HG02840 (cell line): ENCODE results near the gene BRD2.

Source experiments
- ATAC-seq: cut with Tn5 transposase; IDR thresholded peaks from one replicate; pipeline ENCODE4 v1.9.1; 2021; ENCODE audit warnings: mild to moderate bottlenecking, moderate library complexity, moderate number of reproducible peaks; ENCODE audit not compliant: unreplicated experiment, low FRiP score

BRD2 gene

DNA sequence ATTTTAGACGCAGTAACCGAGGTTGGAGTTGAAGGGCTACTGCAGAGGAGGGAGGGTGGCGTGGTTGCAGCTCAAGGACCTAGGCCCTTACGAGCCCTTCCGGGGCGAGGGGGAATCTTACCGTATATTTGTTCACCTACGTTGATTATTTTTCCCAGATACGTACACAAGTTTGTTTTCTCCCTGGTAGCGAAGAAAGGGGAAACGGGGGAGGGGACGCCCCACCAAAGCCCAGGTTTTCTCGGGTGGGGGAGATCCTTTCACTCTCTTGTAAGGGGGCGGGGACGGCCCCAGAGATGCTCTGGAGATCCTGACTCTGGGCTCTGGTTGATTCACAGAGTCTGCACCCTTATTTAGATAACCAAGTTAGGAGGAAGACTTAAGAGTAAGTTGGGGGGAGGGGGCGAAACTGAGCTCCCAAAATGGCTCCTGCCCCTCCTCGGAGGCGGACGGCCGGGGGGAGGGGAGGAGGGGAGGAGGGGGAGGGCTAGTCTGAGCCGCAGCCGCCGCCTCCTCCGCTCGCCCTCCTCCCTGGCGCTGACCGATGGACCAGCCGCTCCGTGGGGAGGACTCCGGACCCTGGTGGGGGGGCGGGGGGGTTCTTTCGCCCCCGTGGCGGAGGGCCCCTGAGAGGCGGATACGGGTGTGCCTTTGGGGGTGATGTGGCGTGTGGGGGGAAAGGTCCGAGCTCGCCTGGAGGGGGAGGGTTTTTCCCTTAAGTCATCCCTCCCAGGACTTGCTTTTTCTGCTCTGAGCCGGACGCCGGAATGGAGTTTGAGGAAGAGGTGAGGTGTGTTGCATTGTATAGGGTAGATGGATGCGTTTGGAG lies 2.2 kb downstream of the BRD2 start:
- no peak for ATAC-seq

DNA sequence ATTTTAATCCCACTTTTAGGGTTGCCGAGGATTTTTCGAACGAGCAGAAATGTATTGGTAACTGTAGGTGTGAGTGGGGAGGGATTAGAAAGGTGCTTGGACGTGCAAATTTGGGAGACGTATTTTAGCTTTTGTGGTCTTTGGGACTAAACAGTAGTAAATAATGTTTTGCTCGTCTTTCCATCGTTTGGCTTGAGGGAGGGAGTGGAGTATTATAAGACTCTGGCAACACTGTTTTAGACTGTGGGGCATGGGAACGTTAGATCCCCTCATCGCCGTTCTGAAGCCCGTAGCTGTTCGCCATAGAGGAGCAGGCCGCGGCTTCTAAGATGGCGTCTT lies 2.8 kb downstream of the BRD2 start:
- no peak for ATAC-seq

DNA sequence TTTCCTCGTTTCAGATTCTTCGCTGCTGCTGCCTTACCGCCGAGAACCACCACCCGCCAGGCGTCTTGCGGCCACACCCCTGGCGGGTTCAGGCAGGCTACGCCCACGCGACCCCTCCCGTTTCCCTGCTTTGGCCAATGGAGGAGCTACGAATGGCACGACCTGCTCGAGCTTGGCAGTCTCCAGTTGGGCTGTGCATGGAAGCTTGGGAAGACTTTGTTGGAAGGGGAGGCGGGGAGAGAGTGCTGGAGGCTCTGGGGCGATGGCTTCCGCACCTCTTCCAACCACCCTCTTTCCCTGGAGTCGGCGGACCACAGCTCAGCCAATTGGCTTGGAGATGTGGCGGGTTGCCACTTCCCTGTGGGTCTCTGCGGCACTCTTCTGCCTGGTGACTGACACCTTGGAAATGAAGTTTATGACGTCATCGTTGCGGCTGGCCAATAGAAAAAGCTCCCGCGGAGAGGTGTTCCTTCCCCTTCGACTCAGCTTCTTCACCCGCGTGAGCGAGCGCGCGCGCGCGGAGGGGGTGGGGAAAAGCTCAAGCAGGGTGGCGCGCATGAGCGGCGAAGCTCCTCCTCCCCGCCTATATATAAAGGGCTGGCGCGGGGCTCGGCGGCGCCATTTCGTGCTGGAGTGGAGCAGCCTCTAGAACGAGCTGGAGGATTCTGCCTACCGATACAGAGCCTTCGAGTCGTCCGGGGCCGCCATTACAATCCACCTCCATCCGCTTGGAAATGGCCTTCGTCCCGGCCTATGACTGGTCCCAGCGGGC lies 3.4 kb downstream of the BRD2 start:
- ATAC-seq: peak; percentile 44

DNA sequence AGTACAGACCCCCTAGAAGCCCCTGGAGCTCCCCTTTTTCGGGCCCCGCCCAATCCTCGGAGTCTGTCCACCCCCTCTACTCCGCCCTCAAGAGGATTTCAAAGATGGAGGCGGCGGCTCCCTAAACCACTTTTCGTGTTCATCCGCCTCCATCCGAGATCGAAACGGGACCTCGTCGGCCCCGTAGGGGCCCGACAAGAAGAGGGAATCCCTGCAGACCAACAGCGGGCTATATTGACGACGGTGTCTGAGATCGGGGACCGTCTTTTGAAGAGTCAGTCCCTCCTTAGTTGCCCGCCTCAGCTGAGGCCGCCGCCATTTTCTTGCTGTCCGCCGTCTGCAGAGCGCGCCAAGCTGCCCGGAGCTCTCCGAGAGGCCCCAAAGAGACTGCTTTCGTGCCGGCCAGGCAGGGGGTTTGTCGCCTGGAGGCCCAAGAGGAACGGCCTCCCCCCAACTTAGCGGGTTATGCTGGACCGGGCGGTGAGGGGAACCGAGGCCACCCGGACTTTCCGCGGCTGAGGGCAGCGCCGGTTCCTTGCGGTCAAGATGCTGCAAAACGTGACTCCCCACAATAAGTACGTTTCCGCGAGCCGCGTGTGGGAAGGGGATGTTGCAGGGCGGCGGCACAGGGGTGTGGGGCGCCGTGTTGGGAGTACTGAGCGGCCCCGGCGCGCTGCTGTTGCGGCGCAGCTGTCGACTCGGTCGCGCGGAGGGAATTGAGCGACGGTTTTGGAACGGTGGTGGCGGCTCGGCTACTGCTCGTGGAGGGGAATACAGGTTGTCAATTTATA lies 4.2 kb downstream of the BRD2 start:
- ATAC-seq: no peak

DNA sequence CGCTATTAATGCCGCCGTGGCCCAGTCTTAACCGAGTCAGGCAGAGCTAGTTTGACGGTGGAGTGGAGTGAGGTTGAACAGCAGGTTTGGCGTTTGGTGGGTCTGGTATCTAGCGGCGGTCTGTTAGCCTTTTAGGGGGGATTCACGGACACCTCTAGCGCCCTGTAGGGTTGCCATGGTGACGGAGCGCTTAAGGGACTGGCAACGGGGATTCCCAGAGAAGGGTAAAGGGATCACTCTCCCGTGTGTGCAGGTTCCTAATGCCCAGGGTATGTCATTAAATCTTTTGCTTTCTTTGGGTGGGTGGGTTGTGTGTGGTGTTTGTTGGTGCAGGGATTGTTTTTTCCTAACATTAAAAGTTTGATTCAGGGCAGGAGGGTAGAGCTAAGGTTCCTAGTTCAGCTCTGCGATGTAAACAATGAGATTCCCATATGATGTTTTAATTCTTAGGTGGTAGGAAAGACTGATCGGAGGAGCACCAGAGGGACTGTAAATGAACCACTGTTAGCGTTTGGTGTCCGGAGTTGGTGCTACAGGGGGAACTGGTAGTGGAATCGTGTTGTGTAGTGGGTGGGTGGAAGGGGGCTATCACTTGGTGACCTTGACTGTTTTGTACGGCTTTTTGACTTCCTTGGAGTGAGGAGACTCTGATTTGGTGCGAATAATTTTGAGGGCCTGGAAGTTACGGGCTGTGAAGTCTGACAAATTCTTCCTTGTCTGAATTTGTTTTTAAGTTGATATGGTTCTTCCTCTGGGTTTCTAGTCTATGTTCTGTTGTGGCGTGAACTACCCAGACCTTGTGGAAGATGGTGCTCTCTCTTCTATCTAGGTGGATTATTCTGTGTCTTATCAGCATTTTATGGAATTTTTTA lies 5.0 kb downstream of the BRD2 start:
- ATAC-seq: no peak

DNA sequence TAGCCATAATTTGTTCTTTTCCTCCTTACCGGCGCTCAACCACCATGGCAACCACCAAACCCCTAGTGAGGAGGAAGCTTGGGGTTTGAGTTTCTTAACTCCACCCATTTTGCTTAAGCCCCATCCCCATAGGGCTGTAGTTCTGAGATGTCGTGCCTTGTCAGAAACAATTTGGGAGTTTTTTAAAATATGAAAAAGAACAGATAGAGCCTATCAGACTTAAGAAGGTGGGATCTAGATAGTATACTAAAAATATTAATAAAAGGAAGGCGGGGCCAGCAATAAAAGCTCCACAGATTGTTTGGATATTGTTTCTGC lies 5.6 kb downstream of the BRD2 start:
- ATAC-seq: no peak

DNA sequence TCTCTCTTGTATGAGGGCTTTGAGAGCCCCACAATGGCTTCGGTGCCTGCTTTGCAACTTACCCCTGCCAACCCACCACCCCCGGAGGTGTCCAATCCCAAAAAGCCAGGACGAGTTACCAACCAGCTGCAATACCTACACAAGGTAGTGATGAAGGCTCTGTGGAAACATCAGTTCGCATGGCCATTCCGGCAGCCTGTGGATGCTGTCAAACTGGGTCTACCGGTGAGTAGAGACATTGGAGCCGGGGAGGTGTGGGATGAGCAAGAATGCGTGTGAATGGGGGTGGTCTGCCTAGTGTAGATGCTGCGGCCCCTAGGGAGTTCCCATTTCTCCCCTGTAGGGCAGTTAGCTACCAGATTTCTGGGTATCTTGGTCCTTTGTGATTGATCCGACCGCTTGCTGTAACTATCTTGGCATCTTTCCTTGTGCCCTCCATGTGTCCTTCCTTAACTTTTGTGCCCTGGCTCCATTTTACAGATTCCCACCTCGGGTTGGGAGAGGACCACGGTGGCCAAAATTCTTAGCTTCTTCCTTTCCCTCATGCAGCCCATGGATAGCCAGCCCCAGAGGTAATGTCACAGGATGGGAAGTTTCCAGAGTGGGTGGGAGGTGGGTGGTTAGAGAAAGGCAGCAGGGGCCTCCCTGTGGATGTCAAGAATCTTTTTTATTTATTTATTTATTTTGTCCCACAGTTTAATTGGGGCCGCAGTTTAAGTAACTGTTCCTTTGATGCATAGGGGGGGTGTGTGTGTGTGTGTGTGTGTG lies 6.3 kb downstream of the BRD2 start:
- no peak for ATAC-seq

DNA sequence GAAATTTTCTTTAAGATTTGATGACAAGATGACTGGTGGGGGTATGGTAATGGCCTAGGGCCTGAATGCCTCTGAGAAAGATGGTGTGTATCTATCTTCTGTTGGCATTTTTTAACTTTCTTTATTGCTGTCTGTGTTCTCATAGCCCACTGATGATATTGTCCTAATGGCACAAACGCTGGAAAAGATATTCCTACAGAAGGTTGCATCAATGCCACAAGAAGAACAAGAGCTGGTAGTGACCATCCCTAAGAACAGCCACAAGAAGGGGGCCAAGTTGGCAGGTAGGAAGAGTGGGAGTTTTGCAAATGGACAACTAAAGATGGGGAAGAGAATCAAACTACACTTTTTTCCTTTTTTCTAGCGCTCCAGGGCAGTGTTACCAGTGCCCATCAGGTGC lies 7.5 kb downstream of the BRD2 start:
- no peak for ATAC-seq

DNA sequence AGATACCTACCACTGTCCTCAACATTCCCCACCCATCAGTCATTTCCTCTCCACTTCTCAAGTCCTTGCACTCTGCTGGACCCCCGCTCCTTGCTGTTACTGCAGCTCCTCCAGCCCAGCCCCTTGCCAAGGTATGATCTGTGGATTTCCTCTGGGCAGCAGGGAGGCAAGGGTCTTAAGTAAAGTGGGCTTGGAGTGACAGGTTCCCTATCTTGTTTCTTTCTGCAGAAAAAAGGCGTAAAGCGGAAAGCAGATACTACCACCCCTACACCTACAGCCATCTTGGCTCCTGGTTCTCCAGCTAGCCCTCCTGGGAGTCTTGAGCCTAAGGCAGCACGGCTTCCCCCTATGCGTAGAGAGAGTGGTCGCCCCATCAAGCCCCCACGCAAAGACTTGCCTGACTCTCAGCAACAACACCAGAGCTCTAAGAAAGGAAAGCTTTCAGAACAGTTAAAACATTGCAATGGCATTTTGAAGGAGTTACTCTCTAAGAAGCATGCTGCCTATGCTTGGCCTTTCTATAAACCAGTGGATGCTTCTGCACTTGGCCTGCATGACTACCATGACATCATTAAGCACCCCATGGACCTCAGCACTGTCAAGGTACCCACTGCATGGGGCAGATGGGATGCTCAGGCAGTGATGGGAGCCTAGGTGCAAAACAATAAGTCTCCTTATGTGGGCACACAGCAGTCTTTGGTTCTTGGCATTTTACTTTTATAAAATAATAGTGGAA lies 8.1 kb downstream of the BRD2 start:
- ATAC-seq: no peak

DNA sequence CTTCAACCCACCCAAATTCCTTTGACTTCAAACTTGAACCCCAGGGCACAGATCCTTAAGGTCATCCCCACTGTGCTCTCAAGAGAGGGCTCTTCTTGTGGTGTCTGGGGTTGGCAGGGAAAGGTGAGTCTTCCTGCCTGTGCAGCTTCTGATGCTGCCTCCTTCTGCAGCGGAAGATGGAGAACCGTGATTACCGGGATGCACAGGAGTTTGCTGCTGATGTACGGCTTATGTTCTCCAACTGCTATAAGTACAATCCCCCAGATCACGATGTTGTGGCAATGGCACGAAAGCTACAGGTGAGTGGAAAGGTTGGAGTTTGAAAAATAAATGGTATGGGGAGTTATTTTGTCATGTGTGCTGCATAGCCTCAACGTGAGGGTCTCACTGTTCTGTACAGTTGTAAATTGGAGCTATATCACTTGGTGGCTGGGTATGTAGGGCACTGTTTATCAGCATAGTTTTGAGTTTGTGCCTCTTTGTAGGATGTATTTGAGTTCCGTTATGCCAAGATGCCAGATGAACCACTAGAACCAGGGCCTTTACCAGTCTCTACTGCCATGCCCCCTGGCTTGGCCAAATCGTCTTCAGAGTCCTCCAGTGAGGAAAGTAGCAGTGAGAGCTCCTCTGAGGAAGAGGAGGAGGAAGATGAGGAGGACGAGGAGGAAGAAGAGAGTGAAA lies 9.0 kb downstream of the BRD2 start:
- ATAC-seq: no peak

DNA sequence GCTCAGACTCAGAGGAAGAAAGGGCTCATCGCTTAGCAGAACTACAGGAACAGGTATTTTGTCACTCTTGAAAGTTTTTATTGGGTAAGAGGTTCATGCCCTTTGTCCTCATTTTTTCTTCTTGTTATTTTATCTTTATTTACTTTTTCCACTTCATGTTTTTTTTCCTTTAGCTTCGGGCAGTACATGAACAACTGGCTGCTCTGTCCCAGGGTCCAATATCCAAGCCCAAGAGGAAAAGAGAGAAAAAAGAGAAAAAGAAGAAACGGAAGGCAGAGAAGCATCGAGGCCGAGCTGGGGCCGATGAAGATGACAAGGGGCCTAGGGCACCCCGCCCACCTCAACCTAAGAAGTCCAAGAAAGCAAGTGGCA lies 9.5 kb downstream of the BRD2 start:
- no peak for ATAC-seq

DNA sequence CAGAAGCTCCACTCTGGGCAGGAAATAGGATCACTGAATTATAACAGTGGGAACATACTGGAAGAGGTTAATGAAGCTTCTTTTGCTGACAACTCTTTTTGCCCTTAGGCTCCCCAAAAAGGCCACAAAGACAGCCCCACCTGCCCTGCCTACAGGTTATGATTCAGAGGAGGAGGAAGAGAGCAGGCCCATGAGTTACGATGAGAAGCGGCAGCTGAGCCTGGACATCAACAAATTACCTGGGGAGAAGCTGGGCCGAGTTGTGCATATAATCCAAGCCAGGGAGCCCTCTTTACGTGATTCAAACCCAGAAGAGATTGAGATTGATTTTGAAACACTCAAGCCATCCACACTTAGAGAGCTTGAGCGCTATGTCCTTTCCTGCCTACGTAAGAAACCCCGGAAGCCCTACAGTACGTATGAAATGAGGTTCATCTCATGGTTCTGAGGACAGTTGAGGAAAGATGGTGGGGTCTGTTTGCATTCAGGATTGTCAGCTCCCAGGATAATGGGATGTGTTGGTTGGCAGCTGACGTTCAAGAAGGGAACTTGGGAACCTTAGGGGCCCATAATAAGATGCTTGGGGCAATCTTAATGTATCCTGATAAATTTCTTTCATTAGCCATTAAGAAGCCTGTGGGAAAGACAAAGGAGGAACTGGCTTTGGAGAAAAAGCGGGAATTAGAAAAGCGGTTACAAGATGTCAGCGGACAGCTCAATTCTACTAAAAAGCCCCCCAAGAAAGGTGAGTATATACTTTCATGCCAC lies 11.5 kb downstream of the BRD2 start:
- no peak for ATAC-seq

DNA sequence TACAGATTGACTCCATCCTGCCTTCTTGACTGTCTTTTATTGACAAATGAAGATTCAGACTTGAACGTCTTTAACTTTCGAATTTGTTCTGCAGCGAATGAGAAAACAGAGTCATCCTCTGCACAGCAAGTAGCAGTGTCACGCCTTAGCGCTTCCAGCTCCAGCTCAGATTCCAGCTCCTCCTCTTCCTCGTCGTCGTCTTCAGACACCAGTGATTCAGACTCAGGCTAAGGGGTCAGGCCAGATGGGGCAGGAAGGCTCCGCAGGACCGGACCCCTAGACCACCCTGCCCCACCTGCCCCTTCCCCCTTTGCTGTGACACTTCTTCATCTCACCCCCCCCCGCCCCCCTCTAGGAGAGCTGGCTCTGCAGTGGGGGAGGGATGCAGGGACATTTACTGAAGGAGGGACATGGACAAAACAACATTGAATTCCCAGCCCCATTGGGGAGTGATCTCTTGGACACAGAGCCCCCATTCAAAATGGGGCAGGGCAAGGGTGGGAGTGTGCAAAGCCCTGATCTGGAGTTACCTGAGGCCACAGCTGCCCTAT lies 12.2 kb downstream of the BRD2 start:
- ATAC-seq: no peak

DNA sequence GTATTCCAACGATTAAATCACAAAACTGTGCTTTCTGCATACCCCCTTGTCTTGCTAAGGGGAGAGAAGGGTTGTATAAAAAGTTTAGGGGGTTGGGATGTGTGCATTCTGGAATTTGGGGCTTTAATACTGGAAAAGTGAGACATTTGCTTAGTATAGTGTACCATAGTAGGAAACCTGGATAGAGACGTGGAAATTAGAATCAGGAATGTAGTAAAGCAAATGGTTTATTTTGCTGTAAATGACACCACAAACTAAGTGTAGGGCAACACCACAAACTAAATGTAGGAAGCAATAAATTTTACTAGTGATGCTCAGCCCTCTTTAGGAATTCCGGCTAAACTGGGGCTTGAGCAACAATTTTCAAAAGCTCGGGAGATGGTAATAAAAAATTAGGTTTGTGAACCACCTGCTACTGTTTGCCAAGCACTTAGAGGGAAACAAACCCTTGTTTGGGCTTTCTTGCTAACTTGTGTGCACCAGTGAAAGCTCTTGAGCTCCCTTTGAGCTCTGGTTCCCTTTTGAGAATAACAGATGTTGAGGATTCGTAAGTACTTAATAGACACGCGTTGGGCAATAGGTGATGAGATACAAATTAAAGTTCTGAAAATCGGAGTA lies 13.8 kb downstream of the BRD2 start:
- no peak for ATAC-seq

DNA sequence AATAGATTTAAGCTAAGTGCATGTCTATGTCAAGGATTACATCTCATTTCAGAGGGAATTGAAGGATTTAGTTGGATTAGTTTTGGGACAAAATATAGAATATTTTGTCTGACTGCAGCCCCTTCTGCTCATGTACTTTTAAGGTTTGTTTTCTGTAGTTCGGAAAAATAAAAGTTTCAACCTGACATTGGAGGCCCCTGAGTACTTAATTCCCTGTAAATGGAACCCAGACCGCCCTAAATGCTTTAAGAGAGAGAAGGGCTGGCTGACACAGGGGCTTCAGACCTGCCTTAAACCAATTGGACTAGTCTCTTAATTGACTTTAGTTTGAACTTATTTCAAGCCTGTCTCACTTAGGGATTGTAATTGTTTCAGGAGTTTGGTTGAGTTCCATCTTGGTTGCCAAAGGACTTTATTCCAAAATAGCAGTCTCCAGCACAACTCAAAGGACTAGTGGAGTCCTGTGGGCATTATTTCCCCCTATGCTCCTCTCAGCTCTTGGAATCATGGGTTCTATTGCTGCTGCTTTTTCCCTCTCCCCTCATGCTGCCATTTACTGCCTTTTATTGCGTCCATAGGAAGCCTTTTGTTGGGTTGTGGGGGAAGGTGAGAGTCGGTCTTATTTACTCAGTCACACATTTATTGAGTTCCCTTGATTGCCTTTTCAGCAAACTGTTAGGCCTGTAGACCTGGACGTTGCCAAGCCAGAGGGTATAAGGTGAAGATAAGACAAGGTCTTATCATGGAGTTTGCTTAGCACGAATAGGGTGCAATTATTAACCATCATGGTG lies 14.5 kb downstream of the BRD2 start:
- no peak for ATAC-seq

DNA sequence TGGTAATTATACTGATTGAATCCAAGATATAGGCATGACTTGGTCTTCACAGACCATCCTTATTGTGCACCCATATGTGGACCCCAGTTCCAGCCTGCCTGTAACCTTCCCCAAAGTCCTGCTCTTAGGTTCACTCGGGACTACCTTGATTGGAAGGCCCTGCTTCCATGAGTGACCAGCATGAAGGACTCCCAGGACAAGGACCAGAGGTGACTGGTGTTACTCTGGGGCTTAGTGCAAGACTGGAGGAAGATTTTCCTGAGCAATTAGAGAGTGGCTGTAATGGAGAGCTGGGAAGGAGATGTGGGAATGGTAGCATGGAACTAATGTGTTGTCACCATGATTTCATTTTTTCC lies 15.1 kb downstream of the BRD2 start:
- ATAC-seq: no peak
